Adrenal gland (tissue), 5 donors: ENCODE data around the gene GTF2F1.

Experiments
- CTCF ChIP-seq, 6 experiments: fragments of 450-650 bp in 4 of 6; fragments of 200-600 bp in 2 of 6; sonication (generic) in 1 of 6; IDR thresholded peaks; 1 replicate in 5 of 6; 2 replicates in 1 of 6; pipeline versions ENCODE4 v1.5.1 to v1.8.0; 2016 to 2021; ENCODE audit warnings: antibody characterized with exemption in 6 of 6, mild to moderate bottlenecking in 2 of 6, moderate library complexity in 1 of 6
- POLR2A ChIP-seq, 2 donors: fragments of 450-650 bp; IDR thresholded peaks; one replicate each; pipeline ENCODE4 v1.6.1; 2017; ENCODE audit warnings: antibody characterized with exemption in 2 of 2, mild to moderate bottlenecking in 2 of 2, moderate library complexity in 1 of 2
- donor health status: DM: no; HTN: no; CAD: no.

- TF ChIP-seq CTCF (IDR thresholded peaks at IDR 0.05): no peak
- TF ChIP-seq POLR2A (IDR thresholded peaks at IDR 0.05): no peak
Observed at GRCh38 chr19:6413721-6414643, 21.0 kb upstream of the GTF2F1 start.
